ENCODE data around the gene CTDSP2. TPM values are rescaled to one million over a fixed set of nuclear protein-coding genes. Genes with fewer than 3 reads are reported as not detected.
A peak's percentile ranks its signal among the peaks of the same experiment; 100 is the strongest.

Gene CTDSP2
- polyA plus RNA-seq, 3 donors: 59.1 to 148 (median 70.2) TPM

DNA sequence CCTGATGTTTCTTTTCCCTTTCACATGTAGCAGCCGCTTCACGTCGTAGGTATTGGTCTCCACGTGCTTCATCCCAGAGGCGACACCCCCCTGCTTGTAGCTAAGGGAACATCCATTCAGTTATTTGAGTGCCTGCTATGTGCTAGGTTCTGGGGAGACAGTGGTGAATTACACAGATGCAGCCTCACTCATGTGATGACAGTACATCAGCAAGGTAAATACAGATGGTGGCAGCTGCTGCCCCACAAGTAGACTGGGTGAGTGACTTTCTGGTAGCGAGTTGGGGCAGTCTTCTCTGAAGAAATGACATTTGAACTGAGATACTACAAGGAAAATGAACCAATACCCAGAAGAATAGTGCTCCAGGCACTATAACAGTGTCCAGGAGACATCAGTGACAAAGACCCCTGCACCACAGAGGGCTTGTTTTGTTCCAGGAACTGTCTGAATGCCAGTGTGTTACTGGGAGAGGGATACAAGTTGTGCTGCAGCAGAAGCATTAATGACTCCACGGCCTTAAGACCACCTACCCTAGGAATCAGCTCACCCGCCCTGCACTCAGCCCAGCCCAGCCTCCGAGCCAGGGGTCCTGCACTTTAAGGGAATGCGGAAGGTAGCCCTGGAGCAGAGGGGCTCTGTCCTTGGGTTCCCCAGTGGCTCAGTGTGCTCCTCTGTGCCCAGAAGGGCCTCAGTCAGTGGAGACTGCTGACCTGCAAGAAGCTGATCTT lies 35.3 kb downstream of the CTDSP2 start:
- peaks cover 17 to 36% of the 10 kb centered on the region in 2 donors for H3K36me3 ChIP-seq (replicated peaks in 1 of 2; ENCODE audit: control insufficient read depth in 1 of 2, insufficient read depth in 2 of 2, low read length in 2 of 2)
- 99% methylated on average over 8 of the region's 10 CpGs for WGBS (ENCODE audit: insufficient coverage)
- H3K4me3 ChIP-seq (replicated peaks in 1 of 3; ENCODE audit: low read depth in 2 of 3, low read length in 3 of 3): no peak overlapping the region
- no peaks in the 10 kb centered on the region for H3K79me2 ChIP-seq (ENCODE audit: insufficient read depth, low read length)
- no peak overlapping the region for H3K4me2 ChIP-seq (replicated peaks; ENCODE audit: extremely low read depth, low read length, poor library complexity, severe bottlenecking)
- peaks cover 11 to 13% of the 10 kb centered on the region in 2 donors for H3K4me1 ChIP-seq (ENCODE audit: control insufficient read depth in 1 of 2, insufficient read depth in 2 of 2, low read length in 2 of 2)
- Mint-ChIP-seq H3K36me3 (peaks cover 19 to 32% of the 10 kb centered on the region in 2 donors), H3K9me3 (peaks cover 0 to 5% (median 0%) of the 10 kb centered on the region in 7 donors), H3K27me3 (ENCODE audit: low read depth in 3 of 3) (peaks cover 0 to 5% (median 2%) of the 10 kb centered on the region in 3 donors), H3K4me3 (no peak overlapping the region), H3K4me1 (peaks cover 14% of the 10 kb centered on the region), H3K27ac (peak overlapping the region in 1 of 7 donors; percentile 18)
- TF ChIP-seq, protein P1, sequence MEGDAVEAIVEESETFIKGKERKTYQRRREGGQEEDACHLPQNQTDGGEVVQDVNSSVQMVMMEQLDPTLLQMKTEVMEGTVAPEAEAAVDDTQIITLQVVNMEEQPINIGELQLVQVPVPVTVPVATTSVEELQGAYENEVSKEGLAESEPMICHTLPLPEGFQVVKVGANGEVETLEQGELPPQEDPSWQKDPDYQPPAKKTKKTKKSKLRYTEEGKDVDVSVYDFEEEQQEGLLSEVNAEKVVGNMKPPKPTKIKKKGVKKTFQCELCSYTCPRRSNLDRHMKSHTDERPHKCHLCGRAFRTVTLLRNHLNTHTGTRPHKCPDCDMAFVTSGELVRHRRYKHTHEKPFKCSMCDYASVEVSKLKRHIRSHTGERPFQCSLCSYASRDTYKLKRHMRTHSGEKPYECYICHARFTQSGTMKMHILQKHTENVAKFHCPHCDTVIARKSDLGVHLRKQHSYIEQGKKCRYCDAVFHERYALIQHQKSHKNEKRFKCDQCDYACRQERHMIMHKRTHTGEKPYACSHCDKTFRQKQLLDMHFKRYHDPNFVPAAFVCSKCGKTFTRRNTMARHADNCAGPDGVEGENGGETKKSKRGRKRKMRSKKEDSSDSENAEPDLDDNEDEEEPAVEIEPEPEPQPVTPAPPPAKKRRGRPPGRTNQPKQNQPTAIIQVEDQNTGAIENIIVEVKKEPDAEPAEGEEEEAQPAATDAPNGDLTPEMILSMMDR (IDR thresholded peaks at IDR 0.05): no peak
- H2AFZ ChIP-seq (ENCODE audit: insufficient read depth, low read depth, low read length, poor library complexity, severe bottlenecking): no peak overlapping the region
- intact Hi-C loops (cut with micrococcal nuclease): no loop called here
- H3K9ac ChIP-seq (ENCODE audit: insufficient read depth, low read length, poor library complexity, severe bottlenecking): no peak overlapping the region
- H4K20me1 ChIP-seq (ENCODE audit: insufficient read depth, low read length): peaks cover 8% of the 10 kb centered on the region
- DNase-seq: no peak
- no peaks in the 10 kb centered on the region for H3K27me3 ChIP-seq (ENCODE audit: control insufficient read depth in 2 of 2, insufficient read depth in 2 of 2, low read length in 2 of 2)
- H3K27ac ChIP-seq (ENCODE audit: low read depth in 1 of 2, low read length in 2 of 2): no peak overlapping the region
- no peaks in the 10 kb centered on the region for H3K9me3 ChIP-seq (replicated peaks in 1 of 2; ENCODE audit: control insufficient read depth in 1 of 2, insufficient read depth in 1 of 2, low read length in 2 of 2)

DNA sequence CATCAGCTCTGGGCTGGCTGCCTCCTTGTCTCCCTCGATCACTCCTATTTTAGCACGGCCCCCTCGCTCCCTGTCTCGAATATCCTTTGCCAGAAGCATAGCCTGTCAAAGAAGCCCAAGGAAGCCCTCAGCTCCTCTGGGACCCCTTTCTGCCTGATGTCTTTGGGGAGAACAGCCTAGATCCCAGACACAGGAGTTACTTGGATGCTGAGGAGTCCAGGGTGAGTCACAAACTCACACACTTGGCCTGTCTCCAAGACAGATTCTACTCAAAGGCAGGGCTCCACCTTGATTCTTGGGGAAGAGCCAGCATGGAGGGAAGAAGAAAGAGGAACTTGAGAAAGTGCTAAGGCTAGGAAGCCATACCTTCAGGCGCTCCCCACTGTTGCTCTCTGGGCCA lies 36.1 kb downstream of the CTDSP2 start:
- H3K9me3 Mint-ChIP-seq: peaks cover 0 to 5% (median 0%) of the 10 kb centered on the region in 7 donors
- peak in 1 of 3 donors; percentile 15 for DNase-seq
- H3K4me1 ChIP-seq (ENCODE audit: control insufficient read depth in 1 of 2, insufficient read depth in 2 of 2, low read length in 2 of 2): peaks cover 6 to 7% of the 10 kb centered on the region in 2 donors
- H3K36me3 ChIP-seq (replicated peaks in 1 of 2; ENCODE audit: control insufficient read depth in 1 of 2, insufficient read depth in 2 of 2, low read length in 2 of 2): peaks cover 18 to 38% of the 10 kb centered on the region in 2 donors
- no peak overlapping the region for H3K4me3 ChIP-seq (replicated peaks in 1 of 3; ENCODE audit: low read depth in 2 of 3, low read length in 3 of 3)
- H3K27me3 Mint-ChIP-seq (ENCODE audit: low read depth in 3 of 3): peaks cover 0 to 5% (median 2%) of the 10 kb centered on the region in 3 donors
- peaks cover 9% of the 10 kb centered on the region for H3K4me1 Mint-ChIP-seq
- H3K27ac Mint-ChIP-seq: no peak overlapping the region
- no peaks in the 10 kb centered on the region for H3K79me2 ChIP-seq (ENCODE audit: insufficient read depth, low read length)
- H3K4me2 ChIP-seq (replicated peaks; ENCODE audit: extremely low read depth, low read length, poor library complexity, severe bottlenecking): no peak overlapping the region
- H4K20me1 ChIP-seq (ENCODE audit: insufficient read depth, low read length): peaks cover under 1% of the 10 kb centered on the region
- no peak overlapping the region for H3K4me3 Mint-ChIP-seq
- H3K36me3 Mint-ChIP-seq: peaks cover 21 to 34% of the 10 kb centered on the region in 2 donors
- TF ChIP-seq, protein P1 (IDR thresholded peaks at IDR 0.05): no peak
- 96% methylated on average over 4 of the region's 5 CpGs for WGBS (ENCODE audit: insufficient coverage)
- H3K27me3 ChIP-seq (ENCODE audit: control insufficient read depth in 2 of 2, insufficient read depth in 2 of 2, low read length in 2 of 2): no peaks in the 10 kb centered on the region
- intact Hi-C loops (cut with micrococcal nuclease): no loop called here
- H3K27ac ChIP-seq (ENCODE audit: low read depth in 1 of 2, low read length in 2 of 2): no peak overlapping the region
- no peak overlapping the region for H3K9ac ChIP-seq (ENCODE audit: insufficient read depth, low read length, poor library complexity, severe bottlenecking)
- H3K9me3 ChIP-seq (replicated peaks in 1 of 2; ENCODE audit: control insufficient read depth in 1 of 2, insufficient read depth in 1 of 2, low read length in 2 of 2): no peaks in the 10 kb centered on the region
- no peak overlapping the region for H2AFZ ChIP-seq (ENCODE audit: insufficient read depth, low read depth, low read length, poor library complexity, severe bottlenecking)
